A673 (cell line): ENCODE measurements around the gene PHF20. TPM values are rescaled to one million over a fixed set of nuclear protein-coding genes. Genes with fewer than 3 reads are reported as not detected.
"Not testable (repeated sequence)": the region's sequence is repeated elsewhere in the genome, so short reads cannot be mapped to it uniquely, and the experiment has no call there.

ENCODE experiments used
- BruUV-seq: library from RNA; stranded (reverse); fragments of 400-500 nt; replicated peaks from 2 replicates; lab custom pipeline; 2021; lab: Mats Ljungman, UMichigan
- CTCF ChIA-PET: fragments of 300-600 bp; sonication (Branson Sonifier 250); formaldehyde crosslinking; loops from one replicate; lab custom pipeline; 2022; ENCODE audit warnings: antibody characterized with exemption; lab: Charles Lee
- POLR2A ChIA-PET: fragments of 300-600 bp; sonication (Branson Sonifier 250); formaldehyde crosslinking; loops from one replicate; lab custom pipeline; 2022; ENCODE audit warnings: antibody characterized with exemption; ENCODE audit not compliant: low non-redundant PET; lab: Charles Lee
- DNase-seq: peaks from one replicate; pipeline ENCODE4 v3.0.0-alpha.2; 2015; ENCODE audit warnings: low spot score
- H3K27ac ChIP-seq: fragments of 200-600 bp; sonication (generic); 2 replicates; pipeline ENCODE4 v1.5.1; 2016; ENCODE audit warnings: mixed run types, low read depth, mild to moderate bottlenecking, mixed read lengths, antibody characterized with exemption, low read length; ENCODE audit not compliant: poor library complexity, severe bottlenecking
- H3K27me3 ChIP-seq: fragments of 200-600 bp; sonication (generic); replicated peaks from 2 replicates; pipeline ENCODE4 v1.6.1; 2017; ENCODE audit warnings: mixed run types, low read depth, mild to moderate bottlenecking, mixed read lengths, antibody characterized with exemption, low read length; ENCODE audit not compliant: insufficient read depth, poor library complexity
- H3K36me3 ChIP-seq: fragments of 200-600 bp; sonication (generic); 2 replicates; pipeline ENCODE4 v1.6.1; 2016; ENCODE audit warnings: mixed run types, mild to moderate bottlenecking, mixed read lengths, antibody characterized with exemption, low read length; ENCODE audit not compliant: insufficient read depth, poor library complexity, severe bottlenecking
- H3K4me1 ChIP-seq: fragments of 200-600 bp; sonication (generic); 2 replicates; pipeline ENCODE4 v1.6.1; 2017; ENCODE audit warnings: mixed run types, mild to moderate bottlenecking, mixed read lengths, antibody characterized with exemption, low read length; ENCODE audit not compliant: insufficient read depth, poor library complexity, severe bottlenecking
- H3K4me3 ChIP-seq: fragments of 200-600 bp; sonication (generic); 2 replicates; pipeline ENCODE4 v1.5.1; 2016; ENCODE audit warnings: low read depth, mixed run types, mild to moderate bottlenecking, mixed read lengths, low read length; ENCODE audit not compliant: poor library complexity, severe bottlenecking
- H3K9me3 ChIP-seq: fragments of 200-600 bp; sonication (generic); 2 replicates; pipeline ENCODE4 v1.6.1; 2016; ENCODE audit warnings: mixed run types, low read depth, mild to moderate bottlenecking, mixed read lengths, antibody characterized with exemption, low read length; ENCODE audit not compliant: poor library complexity, severe bottlenecking
- EZH2 ChIP-seq: fragments of 200-600 bp; sonication (generic); IDR thresholded peaks from 2 replicates; pipeline ENCODE4 v1.6.1; 2017; ENCODE audit warnings: borderline replicate concordance, low read depth, mild to moderate bottlenecking, mixed read lengths, antibody characterized with exemption, low read length; ENCODE audit not compliant: poor library complexity, severe bottlenecking
- intact Hi-C: fragments of 100-400 bp; cut with micrococcal nuclease; formaldehyde crosslinking; loops from one replicate; pipeline ENCODE4 v1.10.0; 2022; ENCODE audit not compliant: unreplicated experiment
- total RNA-seq: library from RNA; stranded (reverse); gene quantifications from 2 replicates; pipeline ENCODE4 v1.2.3, GENCODE V29; 2021
- TF ChIP-seq, protein P1 (sequence below): fragments of 300-800, 200-600 bp; sonication (generic); conservative IDR thresholded peaks from 2 replicates; pipeline ENCODE4 v1.5.1; 2017; ENCODE audit warnings: low read depth, mild to moderate bottlenecking, antibody characterized with exemption, low read length, moderate library complexity, mixed read lengths

The PHF20 gene
- total RNA-seq, 1 experiment from 2014 or later, result 43.0 TPM

DNA sequence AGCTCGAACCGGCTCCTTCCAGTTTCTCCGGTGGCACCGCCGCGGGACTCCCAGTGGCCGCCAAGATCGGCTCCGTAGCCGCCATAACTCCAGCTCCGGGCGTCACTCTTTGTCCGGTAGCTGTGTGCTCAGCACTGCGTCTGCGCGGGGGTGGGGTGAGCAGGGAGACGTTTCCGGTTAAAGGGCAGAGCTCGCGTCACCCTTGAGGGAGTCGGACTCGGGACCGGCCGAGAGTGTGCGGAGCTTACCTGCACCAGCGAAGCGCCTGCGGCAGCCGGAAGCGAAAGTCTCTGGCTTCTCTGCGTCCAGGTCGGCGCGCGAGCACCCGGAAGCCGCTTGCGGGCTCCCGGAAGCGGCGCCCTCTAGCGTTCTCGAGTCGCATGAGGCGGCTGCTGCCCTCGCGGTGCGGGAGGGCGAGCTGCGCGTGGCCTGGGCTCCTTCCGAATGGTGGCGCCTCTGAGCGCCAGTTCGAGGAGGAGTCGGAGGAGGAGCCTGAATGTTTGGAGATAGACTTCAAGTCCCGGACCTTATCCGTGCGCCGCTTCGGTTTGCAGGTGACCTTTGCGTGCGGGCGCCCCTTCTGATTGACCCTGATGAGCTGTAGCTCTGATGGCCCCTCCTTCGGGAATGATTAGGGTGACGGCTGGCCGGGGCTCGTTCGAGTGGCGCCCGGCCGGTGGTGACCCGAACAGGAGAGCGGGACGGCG is 182.5 kb downstream of the PHF20 start, which contains the start of gene SCAND1:
Gene SCAND1 (minus strand): TSS at position 303 of the 707 bp plus-strand sequence. CDS start 218 bp downstream, at position 85.
- CTCF ChIA-PET, result interaction anchor here (0.5 to 1.3 kb wide), 9 partner anchors 11 to 1034 kb away, joined by 3 to 9 read pairs (median 5); no protein-coding TSS in a partner anchor

DNA sequence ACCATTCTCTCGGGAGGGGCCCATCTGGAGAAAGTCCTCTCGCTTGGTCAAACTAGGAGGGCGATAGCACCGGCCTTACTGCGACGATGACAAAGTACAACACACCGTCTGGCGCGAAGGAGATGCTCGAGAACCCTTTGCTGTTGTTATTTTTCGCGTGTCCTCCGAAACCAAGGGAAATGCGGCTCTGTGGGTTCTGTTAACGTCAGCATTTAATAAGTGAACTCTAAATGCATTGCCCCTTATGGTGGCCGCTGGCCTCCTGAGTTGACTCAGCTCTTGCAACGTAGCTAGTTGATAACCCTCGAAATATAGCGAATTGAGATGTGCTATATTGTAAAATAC is 183.1 kb downstream of the PHF20 start:
- Histone ChIP-seq H3K9me3 (no peaks in the 10 kb centered on the region), H3K27me3 (no peaks in the 10 kb centered on the region), H3K4me1 (peaks cover 9% of the 10 kb centered on the region), H3K36me3 (no peaks in the 10 kb centered on the region), H3K4me3 (peak overlapping the region; percentile 91), H3K27ac (peak overlapping the region; percentile 97)
- ChIA-PET CTCF (interaction anchor here (0.6 to 1.3 kb wide), 4 partner anchors 36 to 1033 kb away, joined by 4 to 7 read pairs (median 4); no protein-coding TSS in a partner anchor), POLR2A (interaction anchor here (0.6 kb wide), 1 partner anchor 213 kb away, joined by 3 read pairs; the partner anchor contains the start of gene RBM39)
- BruUV-seq, result TSS peak; percentile 88
- intact Hi-C loops, result no loop called here
- peak; percentile 35 for DNase-seq
- TF ChIP-seq EZH2, result no peak
- TF ChIP-seq, protein P1, sequence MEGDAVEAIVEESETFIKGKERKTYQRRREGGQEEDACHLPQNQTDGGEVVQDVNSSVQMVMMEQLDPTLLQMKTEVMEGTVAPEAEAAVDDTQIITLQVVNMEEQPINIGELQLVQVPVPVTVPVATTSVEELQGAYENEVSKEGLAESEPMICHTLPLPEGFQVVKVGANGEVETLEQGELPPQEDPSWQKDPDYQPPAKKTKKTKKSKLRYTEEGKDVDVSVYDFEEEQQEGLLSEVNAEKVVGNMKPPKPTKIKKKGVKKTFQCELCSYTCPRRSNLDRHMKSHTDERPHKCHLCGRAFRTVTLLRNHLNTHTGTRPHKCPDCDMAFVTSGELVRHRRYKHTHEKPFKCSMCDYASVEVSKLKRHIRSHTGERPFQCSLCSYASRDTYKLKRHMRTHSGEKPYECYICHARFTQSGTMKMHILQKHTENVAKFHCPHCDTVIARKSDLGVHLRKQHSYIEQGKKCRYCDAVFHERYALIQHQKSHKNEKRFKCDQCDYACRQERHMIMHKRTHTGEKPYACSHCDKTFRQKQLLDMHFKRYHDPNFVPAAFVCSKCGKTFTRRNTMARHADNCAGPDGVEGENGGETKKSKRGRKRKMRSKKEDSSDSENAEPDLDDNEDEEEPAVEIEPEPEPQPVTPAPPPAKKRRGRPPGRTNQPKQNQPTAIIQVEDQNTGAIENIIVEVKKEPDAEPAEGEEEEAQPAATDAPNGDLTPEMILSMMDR, result no peak

More for the DNA sequence above, 182.5 kb downstream of the PHF20 start, which contains the start of gene SCAND1:
- no TSS peak for BruUV-seq
- TF ChIP-seq, protein P1, result peak; percentile 100
- no peak for TF ChIP-seq EZH2
- H3K9me3 ChIP-seq, result no peaks in the 10 kb centered on the region
- intact Hi-C loops, result no loop called here
- peak within 1 kb of the TSS; percentile 97 for H3K27ac ChIP-seq
- DNase-seq, result peak; percentile 98
- H3K4me3 ChIP-seq, result peak within 1 kb of the TSS; percentile 91
- H3K4me1 ChIP-seq, result peaks cover 9% of the 10 kb centered on the region
- H3K27me3 ChIP-seq, result no peaks in the 10 kb centered on the region
- H3K36me3 ChIP-seq, result no peaks in the 10 kb centered on the region
- POLR2A ChIA-PET, result interaction anchor here (0.5 to 0.6 kb wide), 4 partner anchors 24 to 419 kb away, joined by 5 to 21 read pairs (median 9); no protein-coding TSS in a partner anchor

DNA sequence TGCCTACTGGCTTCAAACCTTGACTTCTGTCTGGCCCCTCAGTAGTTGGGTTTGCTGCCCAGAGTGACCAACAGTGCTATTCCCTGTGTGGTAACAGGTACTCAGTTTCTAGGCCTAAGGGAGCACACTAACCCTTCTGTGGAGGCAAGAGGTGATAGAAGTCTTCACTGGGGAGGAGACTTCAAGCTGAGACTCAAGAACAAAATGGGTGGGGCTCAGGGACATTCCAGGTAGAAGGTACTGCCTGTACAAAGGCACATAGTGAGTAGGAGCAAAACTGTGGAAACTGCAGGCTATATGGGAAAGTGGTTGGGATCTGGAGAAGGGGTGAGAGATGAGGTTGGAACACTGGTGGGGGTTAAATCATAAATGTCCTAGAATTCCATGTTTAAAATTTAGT is 184.8 kb downstream of the PHF20 start:
- intact Hi-C loops, result no loop called here
- no peaks in the 10 kb centered on the region for H3K27me3 ChIP-seq
- TF ChIP-seq, protein P1, result no peak
- TF ChIP-seq EZH2, result no peak
- ChIA-PET POLR2A (no interaction called here), CTCF (no interaction called here)
- no peaks in the 10 kb centered on the region for H3K36me3 ChIP-seq
- H3K9me3 ChIP-seq, result no peaks in the 10 kb centered on the region
- H3K4me1 ChIP-seq, result peaks cover 9% of the 10 kb centered on the region
- H3K4me3 ChIP-seq, result no peak overlapping the region
- BruUV-seq, result no TSS peak
- no peak overlapping the region for H3K27ac ChIP-seq
- no peak for DNase-seq

DNA sequence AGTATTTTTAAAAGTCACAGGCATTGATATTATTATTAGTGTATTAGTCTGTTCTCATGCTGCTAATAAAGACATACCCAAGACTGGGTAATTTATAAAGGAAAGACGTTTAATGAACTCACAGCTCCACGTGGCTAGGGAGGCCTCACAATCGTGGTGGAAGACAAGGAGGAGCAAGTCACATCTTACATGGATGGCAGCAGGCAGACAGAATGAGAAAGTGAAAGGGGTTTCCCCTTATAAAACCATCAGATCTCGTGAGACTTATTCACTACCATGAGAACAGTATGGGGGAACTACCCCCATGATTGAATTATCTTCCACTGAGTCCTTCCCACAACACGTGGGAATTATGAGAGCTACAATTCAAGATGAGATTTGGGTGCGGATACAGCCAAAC is 187.5 kb downstream of the PHF20 start:
- CTCF ChIA-PET, intact Hi-C loops, H3K27me3 ChIP-seq, H3K4me3 ChIP-seq, H3K36me3 ChIP-seq, BruUV-seq, H3K9me3 ChIP-seq, H3K27ac ChIP-seq, POLR2A ChIA-PET, DNase-seq, H3K4me1 ChIP-seq: not testable (repeated sequence)
